Astrocyte (in vitro differentiated cells and primary cell): ENCODE data around the gene RHEBL1.

Source experiments
- EZH2 ChIP-seq: IDR thresholded peaks from 2 replicates; pipeline ENCODE4 v1.6.1; 2012; ENCODE audit warnings: mild to moderate bottlenecking, low read length, inconsistent platforms; ENCODE audit not compliant: insufficient read depth
- TF ChIP-seq, protein P1 (sequence below): IDR thresholded peaks from 2 replicates; pipeline ENCODE4 v1.5.1; 2011; ENCODE audit warnings: low read depth, mild to moderate bottlenecking, inconsistent platforms, low read length, moderate library complexity; ENCODE audit not compliant: insufficient read depth

DNA sequence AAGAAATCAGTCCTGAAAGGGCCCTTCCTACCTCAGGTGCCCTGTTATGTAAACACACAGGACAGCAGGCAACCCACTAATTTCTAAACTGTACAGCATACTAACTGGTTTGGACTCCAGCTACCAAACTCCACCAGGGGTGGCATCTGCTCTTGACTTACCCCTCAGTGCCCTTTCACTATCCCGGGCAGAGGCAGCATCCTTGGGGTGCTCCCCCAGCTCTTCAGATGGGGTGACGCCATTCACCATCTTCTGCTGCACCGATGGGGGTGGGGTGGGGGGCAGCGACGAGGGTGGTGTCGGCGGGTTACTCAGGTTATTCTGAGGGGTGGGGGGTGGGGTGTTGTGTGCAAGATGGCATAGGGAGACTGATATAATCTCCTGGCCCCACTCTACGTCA lies 39.7 kb downstream of the RHEBL1 start:
- TF ChIP-seq, protein P1, sequence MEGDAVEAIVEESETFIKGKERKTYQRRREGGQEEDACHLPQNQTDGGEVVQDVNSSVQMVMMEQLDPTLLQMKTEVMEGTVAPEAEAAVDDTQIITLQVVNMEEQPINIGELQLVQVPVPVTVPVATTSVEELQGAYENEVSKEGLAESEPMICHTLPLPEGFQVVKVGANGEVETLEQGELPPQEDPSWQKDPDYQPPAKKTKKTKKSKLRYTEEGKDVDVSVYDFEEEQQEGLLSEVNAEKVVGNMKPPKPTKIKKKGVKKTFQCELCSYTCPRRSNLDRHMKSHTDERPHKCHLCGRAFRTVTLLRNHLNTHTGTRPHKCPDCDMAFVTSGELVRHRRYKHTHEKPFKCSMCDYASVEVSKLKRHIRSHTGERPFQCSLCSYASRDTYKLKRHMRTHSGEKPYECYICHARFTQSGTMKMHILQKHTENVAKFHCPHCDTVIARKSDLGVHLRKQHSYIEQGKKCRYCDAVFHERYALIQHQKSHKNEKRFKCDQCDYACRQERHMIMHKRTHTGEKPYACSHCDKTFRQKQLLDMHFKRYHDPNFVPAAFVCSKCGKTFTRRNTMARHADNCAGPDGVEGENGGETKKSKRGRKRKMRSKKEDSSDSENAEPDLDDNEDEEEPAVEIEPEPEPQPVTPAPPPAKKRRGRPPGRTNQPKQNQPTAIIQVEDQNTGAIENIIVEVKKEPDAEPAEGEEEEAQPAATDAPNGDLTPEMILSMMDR, result no peak
- no peak for TF ChIP-seq EZH2
